GM18499 (cell line): ENCODE data around the gene TREM2.
"Not testable (repeated sequence)": the region's sequence is repeated elsewhere in the genome, so short reads cannot be mapped to it uniquely, and the experiment has no call there.

Experiments used
- ATAC-seq: cut with Tn5 transposase; IDR thresholded peaks from one replicate; pipeline ENCODE4 v1.9.1; 2021; ENCODE audit warnings: moderate number of reproducible peaks; ENCODE audit not compliant: insufficient read depth, unreplicated experiment

TREM2 gene

GRCh38 chr6:41162687-41163418 lies at the start of gene TREM2:
Gene TREM2, minus strand, starts transcription at chr6:41163116. Its CDS starts 34 bp downstream, at chr6:41163082.
- no peak for ATAC-seq

GRCh38 chr6:41209547-41210320 lies 46.8 kb upstream of the TREM2 start:
- ATAC-seq: no peak

GRCh38 chr6:41208439-41209106 lies 45.7 kb upstream of the TREM2 start:
- no peak for ATAC-seq

- ATAC-seq: no peak
Measured at GRCh38 chr6:41204156-41204555, 41.2 kb upstream of the TREM2 start.

GRCh38 chr6:41201764-41202173 lies 38.9 kb upstream of the TREM2 start:
- no peak for ATAC-seq

- ATAC-seq: no peak
Measured at GRCh38 chr6:41200901-41201763, 38.2 kb upstream of the TREM2 start, which contains the start of gene TREML2. Gene TREML2, minus strand, starts transcription at chr6:41201149. Its CDS starts 141 bp downstream, at chr6:41201008.

GRCh38 chr6:41200296-41200900 lies 37.5 kb upstream of the TREM2 start:
- ATAC-seq: no peak

- ATAC-seq: peak; percentile 56
Measured at GRCh38 chr6:41199552-41200246, 36.8 kb upstream of the TREM2 start.

GRCh38 chr6:41197234-41197633 lies 34.3 kb upstream of the TREM2 start:
- ATAC-seq: no peak

GRCh38 chr6:41194386-41194785 lies 31.5 kb upstream of the TREM2 start:
- ATAC-seq: no peak

- no peak for ATAC-seq
Measured at GRCh38 chr6:41193884-41194283, 31.0 kb upstream of the TREM2 start.

- no peak for ATAC-seq
Measured at GRCh38 chr6:41193171-41193734, 30.3 kb upstream of the TREM2 start.

GRCh38 chr6:41191569-41191968 lies 28.7 kb upstream of the TREM2 start:
- no peak for ATAC-seq

GRCh38 chr6:41190791-41191190 lies 27.9 kb upstream of the TREM2 start:
- ATAC-seq: no peak

- ATAC-seq: no peak
Measured at GRCh38 chr6:41189967-41190366, 27.1 kb upstream of the TREM2 start.

- not testable (repeated sequence) for ATAC-seq
Measured at GRCh38 chr6:41189046-41189445, 26.1 kb upstream of the TREM2 start.

- no peak for ATAC-seq
Measured at GRCh38 chr6:41187924-41188886, 25.3 kb upstream of the TREM2 start.
